Right ventricle myocardium inferior (tissue), 1 donor: ENCODE results near the gene MYL12B. TPM values are rescaled to one million over a fixed set of nuclear protein-coding genes. Genes with fewer than 3 reads are reported as not detected.

Experiments
- ATAC-seq: fragments of 200-7000 bp; cut with Tn5 transposase; one replicate; pipeline ENCODE4 v1.9.1; 2020; ENCODE audit warnings: mild to moderate bottlenecking, moderate library complexity
- DNase-seq: peaks from one replicate; pipeline ENCODE4 v3.0.0; 2021; ENCODE audit errors: missing footprints
- intact Hi-C: fragments of 100-400 bp; cut with DNase I; formaldehyde crosslinking; loops from one replicate; pipeline ENCODE4 v1.11.0; 2022
- total RNA-seq: library from RNA; stranded (reverse); fragmentation: NEBNext Ultra II Directional; extraction: Animal tissue kit (Norgen Biotek cat#: 25700); gene quantifications from one replicate; pipeline ENCODE4 v1.2.1, GENCODE V29; 2021
- donor health status: DM: no; HTN: yes; CAD: no; lungs with severe emphysema.

The MYL12B gene
- total RNA-seq, 1 donor from 2014 or later = 180 TPM

DNA sequence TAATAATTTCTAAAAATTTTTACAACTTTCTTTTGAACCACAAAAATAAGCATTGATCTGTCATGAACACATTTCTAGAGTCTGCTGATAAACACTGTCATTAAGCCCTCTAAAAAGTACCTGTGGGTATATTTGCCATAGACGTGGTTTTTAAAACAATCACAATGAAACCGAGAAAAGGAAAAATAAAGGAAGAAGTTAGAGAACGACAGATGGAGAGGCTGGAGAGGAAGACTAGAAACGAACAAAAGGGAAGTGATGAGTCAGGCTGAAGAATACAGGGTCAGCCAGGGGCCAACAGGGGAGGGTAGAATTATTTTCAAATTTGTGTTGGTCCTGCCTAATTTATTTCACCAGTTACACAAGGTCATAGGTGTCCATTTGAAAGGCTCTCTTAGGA, 62.0 kb downstream of the MYL12B start:
- intact Hi-C loops = loop anchor here (5.0 kb wide), 1 partner anchor 42 kb away; no protein-coding TSS in a partner anchor
- DNase-seq (no peak), ATAC-seq (no peak)

Other genes with a start within 250 kb of the MYL12B start
- 9.9 TPM for gene LPIN2, start 249.0 kb upstream of the MYL12B start, total RNA-seq
- gene MYOM1, start 42.2 kb upstream of the MYL12B start, total RNA-seq = 611 TPM
- 2,252 TPM for gene MYL12A, start 14.3 kb upstream of the MYL12B start, total RNA-seq
- gene TGIF1, start 188.0 kb downstream of the MYL12B start, total RNA-seq = 8.4 TPM